Bronchial epithelial cell (primary cell): ENCODE results near the gene YWHAH. TPM values are rescaled to one million over a fixed set of nuclear protein-coding genes. Genes with fewer than 3 reads are reported as not detected.

Source experiments
- DNase-seq: peaks from one replicate; pipeline ENCODE4 v3.0.0-alpha.2; 2010; ENCODE audit warnings: low read depth
- FAIRE-seq: peaks from 2 replicates; lab custom pipeline; 2011; peaks lifted over from hg19 to GRCh38; lab: Jason Lieb, UNC
- H3K27me3 ChIP-seq: 2 replicates; pipeline ENCODE4 v1.5.1; 2011; ENCODE audit warnings: low read length; ENCODE audit not compliant: control insufficient read depth, insufficient read depth
- H3K36me3 ChIP-seq: 2 replicates; pipeline ENCODE4 v1.5.1; 2011; ENCODE audit warnings: low read length; ENCODE audit not compliant: control insufficient read depth, insufficient read depth
- H3K4me3 ChIP-seq: 2 replicates; pipeline ENCODE4 v1.5.1; 2011; ENCODE audit warnings: mild to moderate bottlenecking, low read depth, low read length, control low read depth
- total RNA-seq: library from RNA; depleted of rRNA; stranded (reverse); fragments of >200 nt; gene quantifications from 2 replicates; pipeline ENCODE4 v1.2.1, GENCODE V29; 2014
- TF ChIP-seq, protein P1 (sequence below): IDR thresholded peaks from 2 replicates; pipeline ENCODE4 v1.5.1; 2011; ENCODE audit warnings: mild to moderate bottlenecking, moderate library complexity, low read length, control low read depth, inconsistent platforms; ENCODE audit not compliant: insufficient read depth, severe bottlenecking

YWHAH gene
- total RNA-seq, 1 donor from 2014 or later, result 61.9 TPM

DNA sequence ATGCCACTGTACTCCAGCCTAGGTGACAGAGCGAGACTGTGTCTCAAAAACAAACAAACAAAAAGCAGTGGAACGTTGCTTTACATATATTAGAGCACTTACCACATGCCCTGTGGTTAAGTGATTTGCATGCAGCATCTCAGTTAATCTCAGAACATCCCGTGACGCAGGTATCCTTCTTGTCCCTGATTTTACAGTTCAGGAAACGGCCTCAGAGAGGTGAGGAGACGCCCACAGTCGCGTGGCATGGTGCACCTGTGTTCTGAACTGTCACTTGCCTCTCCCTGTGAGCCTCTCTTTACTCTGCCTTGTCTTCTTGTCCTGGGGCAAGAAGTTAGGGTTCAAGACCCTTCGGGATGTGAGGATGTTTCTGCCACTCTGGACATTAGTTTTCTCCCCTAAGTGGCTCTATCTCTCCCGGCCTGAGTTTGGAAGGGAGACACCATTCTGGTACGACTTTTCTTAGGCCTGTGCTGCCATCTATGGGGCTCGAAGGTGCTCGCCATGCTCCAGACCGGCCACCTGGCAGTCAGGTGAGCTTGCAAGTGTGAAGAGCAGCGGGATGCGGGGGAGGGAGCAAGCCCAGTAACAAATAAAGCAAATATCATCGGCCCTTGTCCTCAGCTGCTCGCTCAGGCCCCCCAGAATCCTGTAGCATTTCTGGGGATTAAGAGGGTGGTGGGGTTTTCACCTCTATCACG, 25.6 kb downstream of the YWHAH start:
- no peak for FAIRE-seq
- TF ChIP-seq, protein P1, sequence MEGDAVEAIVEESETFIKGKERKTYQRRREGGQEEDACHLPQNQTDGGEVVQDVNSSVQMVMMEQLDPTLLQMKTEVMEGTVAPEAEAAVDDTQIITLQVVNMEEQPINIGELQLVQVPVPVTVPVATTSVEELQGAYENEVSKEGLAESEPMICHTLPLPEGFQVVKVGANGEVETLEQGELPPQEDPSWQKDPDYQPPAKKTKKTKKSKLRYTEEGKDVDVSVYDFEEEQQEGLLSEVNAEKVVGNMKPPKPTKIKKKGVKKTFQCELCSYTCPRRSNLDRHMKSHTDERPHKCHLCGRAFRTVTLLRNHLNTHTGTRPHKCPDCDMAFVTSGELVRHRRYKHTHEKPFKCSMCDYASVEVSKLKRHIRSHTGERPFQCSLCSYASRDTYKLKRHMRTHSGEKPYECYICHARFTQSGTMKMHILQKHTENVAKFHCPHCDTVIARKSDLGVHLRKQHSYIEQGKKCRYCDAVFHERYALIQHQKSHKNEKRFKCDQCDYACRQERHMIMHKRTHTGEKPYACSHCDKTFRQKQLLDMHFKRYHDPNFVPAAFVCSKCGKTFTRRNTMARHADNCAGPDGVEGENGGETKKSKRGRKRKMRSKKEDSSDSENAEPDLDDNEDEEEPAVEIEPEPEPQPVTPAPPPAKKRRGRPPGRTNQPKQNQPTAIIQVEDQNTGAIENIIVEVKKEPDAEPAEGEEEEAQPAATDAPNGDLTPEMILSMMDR, result peak; percentile 84
- H3K4me3 ChIP-seq, result peak overlapping the region; percentile 42
- no peaks in the 10 kb centered on the region for H3K27me3 ChIP-seq
- no peaks in the 10 kb centered on the region for H3K36me3 ChIP-seq
- DNase-seq, result peak; percentile 78

DNA sequence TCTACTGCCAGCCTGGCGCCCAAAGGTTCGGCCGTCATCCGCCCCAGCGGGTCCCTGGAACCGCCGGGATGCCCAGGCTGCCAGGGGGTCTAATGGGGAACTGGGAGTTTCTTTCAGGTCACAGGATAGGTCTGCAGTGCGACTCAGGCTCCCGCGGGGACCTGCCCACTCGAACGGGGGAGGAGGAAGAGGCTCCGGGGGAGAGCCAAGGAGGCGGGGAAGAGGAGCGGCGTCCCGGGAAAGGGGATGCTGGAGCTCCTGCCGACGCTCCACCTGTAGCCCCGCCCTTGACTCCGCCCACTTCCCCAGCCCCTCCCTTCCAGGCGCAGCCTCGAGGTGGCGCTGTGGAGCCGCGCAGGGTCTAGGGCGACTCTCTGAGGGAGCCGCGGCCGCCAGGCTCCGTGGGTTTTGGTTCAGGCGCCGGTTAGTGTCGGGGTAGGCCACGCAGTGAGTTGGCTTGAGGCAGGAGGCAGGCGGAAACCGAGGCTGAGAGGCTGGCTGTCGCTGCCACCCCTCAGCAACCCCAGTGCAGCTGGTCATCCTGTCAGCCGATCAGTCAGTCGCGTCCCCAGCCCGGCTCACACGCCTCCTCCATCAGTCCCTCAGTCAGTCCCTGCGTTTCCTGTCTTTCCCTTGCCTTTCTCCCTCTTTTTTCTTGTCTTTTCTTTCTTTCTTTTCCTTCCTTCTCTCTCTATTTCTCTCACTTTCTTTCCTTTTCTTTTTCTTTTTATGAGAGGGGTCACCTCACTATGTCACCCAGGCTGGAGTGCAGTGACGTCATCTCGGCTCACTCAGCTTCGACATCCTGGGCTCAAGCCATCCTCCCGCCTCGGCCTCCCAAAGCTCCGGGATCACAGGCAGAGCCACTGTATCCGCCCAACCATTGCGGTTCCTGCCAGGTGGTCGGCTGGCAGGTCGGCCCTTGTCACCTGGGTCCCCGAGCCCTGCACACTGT, 26.4 kb downstream of the YWHAH start:
- no peaks in the 10 kb centered on the region for H3K27me3 ChIP-seq
- FAIRE-seq, result peak; percentile 23
- TF ChIP-seq, protein P1, result peak; percentile 99
- peak overlapping the region; percentile 42 for H3K4me3 ChIP-seq
- no peaks in the 10 kb centered on the region for H3K36me3 ChIP-seq
- peak; percentile 62 for DNase-seq

DNA sequence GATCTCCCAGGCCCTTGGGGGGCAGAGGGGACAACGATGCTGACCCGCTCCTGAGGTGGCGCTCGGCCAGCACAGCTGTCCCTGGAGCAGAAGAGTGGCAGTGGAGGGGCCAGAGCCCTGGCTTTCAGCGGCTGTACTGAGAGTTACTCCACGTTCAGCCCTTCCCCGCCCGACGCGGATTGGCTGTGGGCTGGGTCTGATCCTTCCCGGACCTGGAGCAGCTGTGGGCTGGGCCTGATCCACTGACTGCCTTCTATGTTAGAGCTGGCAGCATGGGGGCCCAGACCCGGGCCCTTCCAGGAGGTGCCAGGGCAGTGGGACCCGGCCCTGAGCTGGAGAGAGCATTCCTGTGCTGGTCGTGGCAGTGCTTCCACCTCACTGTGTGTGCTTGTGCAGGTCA, 27.8 kb downstream of the YWHAH start:
- TF ChIP-seq, protein P1, result no peak
- Histone ChIP-seq H3K27me3 (no peaks in the 10 kb centered on the region), H3K36me3 (no peaks in the 10 kb centered on the region), H3K4me3 (no peak overlapping the region)
- DNase-seq, result no peak
- no peak for FAIRE-seq

DNA sequence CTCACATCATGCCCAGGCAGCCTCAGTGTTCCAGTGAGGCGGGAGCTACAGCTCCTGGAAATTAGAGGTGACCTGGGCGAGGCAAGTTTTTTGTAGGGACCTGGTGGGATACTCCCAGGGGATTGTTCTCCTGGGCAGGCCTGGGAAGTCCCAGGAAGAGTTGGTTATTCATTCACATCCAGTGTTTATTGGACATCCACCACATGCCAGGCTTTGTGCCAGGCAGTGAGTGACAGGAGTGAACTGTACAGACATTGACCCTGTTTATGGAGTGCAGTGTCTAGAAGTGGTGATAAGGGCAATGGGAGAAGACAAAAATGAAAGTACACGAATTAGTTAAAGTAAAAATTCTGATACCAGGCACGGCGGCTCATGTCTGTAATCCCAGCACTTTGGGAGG, 29.4 kb downstream of the YWHAH start:
- Histone ChIP-seq H3K4me3 (no peak overlapping the region), H3K27me3 (no peaks in the 10 kb centered on the region), H3K36me3 (no peaks in the 10 kb centered on the region)
- TF ChIP-seq, protein P1, result no peak
- FAIRE-seq (no peak), DNase-seq (no peak)

DNA sequence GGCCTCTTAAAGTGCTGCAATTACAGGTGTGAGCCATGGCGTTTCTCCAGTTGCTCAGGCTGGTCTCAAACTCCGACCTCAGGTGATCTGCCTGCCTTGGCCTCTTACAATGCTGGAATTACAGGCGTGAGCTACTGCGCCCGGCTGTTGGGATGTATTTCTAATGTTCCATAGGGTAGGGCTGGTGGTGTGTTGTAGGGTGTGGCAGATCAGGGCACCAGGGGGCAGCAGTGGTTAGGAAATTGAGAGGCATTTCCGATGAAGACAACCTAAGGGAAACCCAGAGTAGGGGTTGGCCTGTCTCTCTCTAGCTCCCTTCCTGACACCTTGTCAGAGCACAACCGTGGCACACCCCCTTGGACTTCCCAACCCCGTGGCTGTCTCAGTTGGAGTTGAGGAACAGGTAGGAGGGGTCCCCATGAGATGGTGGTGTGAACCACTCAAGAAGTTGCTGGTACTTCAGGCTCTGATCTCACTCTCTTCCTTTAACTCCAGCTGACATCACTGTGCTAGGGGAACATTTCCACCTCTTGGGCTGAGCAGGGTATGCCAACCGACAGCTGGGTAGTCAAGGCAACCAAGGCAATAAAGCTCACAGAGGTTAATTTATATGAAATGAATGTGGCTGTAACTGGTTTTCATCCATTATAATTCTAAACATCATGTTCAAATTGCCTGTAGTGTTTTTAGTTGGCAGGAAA, 33.0 kb downstream of the YWHAH start:
- Histone ChIP-seq H3K27me3 (no peaks in the 10 kb centered on the region), H3K4me3 (no peak overlapping the region), H3K36me3 (no peaks in the 10 kb centered on the region)
- FAIRE-seq (peak; percentile 62), DNase-seq (peak; percentile 62)
- TF ChIP-seq, protein P1, result peak; percentile 75
